ENCODE measurements around the gene LRMDA.

DNA sequence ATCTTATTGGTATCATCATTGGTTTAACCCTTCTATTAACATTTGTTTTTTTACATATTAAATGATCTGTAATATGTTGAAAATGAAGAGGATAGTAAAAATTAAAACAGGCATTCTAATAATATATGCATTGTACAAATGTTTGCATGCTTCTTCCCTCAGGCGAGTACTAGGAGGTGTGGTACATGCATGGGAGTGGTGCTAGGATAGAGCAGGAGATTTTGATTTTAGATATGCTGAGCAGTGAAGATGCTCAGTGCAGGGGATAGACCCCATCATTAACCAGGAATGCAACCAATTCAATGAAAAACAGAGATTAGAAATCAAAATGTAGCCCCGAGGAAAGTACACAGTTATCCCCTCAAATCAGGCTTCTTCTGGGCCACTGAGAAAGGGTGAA is 916.4 kb downstream of the LRMDA start:
- TF ChIP-seq, protein P1, sequence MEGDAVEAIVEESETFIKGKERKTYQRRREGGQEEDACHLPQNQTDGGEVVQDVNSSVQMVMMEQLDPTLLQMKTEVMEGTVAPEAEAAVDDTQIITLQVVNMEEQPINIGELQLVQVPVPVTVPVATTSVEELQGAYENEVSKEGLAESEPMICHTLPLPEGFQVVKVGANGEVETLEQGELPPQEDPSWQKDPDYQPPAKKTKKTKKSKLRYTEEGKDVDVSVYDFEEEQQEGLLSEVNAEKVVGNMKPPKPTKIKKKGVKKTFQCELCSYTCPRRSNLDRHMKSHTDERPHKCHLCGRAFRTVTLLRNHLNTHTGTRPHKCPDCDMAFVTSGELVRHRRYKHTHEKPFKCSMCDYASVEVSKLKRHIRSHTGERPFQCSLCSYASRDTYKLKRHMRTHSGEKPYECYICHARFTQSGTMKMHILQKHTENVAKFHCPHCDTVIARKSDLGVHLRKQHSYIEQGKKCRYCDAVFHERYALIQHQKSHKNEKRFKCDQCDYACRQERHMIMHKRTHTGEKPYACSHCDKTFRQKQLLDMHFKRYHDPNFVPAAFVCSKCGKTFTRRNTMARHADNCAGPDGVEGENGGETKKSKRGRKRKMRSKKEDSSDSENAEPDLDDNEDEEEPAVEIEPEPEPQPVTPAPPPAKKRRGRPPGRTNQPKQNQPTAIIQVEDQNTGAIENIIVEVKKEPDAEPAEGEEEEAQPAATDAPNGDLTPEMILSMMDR (IDR thresholded peaks at IDR 0.05), result no peak
- no peak for TF ChIP-seq EP300 (IDR thresholded peaks at IDR 0.05; ENCODE audit: low read depth)

Measured in transverse colon (tissue), 3 donors.